Astrocyte of the hippocampus (primary cell): Measurements from ENCODE around the gene LAG3.
A peak's percentile ranks its signal among the peaks of the same experiment; 100 is the strongest.
"Not testable (repeated sequence)": the region's sequence is repeated elsewhere in the genome, so short reads cannot be mapped to it uniquely, and the experiment has no call there.

ENCODE experiments used
- DNase-seq: peaks from one replicate; pipeline ENCODE4 v3.0.0; 2011; ENCODE audit warnings: low read depth, low spot score

Gene LAG3

GRCh38 chr12:6772331-6772695 is at the start of gene LAG3:
Gene LAG3, plus strand, starts transcription at chr12:6772520. Its CDS starts 333 bp downstream, at chr12:6772853.
- no peak for DNase-seq

GRCh38 chr12:6722863-6723262 is 49.5 kb upstream of the LAG3 start:
- no peak for DNase-seq

- peak; percentile 99 for DNase-seq
These were observed 48.5 kb upstream of the LAG3 start, which contains the start of gene COPS7A for GRCh38 chr12:6723607-6724408. Gene COPS7A, plus strand, starts transcription at chr12:6724046. Its CDS starts 611 bp downstream, at chr12:6724657.

GRCh38 chr12:6724409-6724797 is 47.9 kb upstream of the LAG3 start:
- DNase-seq: no peak

GRCh38 chr12:6725350-6725749 is 47.0 kb upstream of the LAG3 start:
- DNase-seq: no peak

GRCh38 chr12:6729186-6729585 is 43.1 kb upstream of the LAG3 start:
- no peak for DNase-seq

DNA sequence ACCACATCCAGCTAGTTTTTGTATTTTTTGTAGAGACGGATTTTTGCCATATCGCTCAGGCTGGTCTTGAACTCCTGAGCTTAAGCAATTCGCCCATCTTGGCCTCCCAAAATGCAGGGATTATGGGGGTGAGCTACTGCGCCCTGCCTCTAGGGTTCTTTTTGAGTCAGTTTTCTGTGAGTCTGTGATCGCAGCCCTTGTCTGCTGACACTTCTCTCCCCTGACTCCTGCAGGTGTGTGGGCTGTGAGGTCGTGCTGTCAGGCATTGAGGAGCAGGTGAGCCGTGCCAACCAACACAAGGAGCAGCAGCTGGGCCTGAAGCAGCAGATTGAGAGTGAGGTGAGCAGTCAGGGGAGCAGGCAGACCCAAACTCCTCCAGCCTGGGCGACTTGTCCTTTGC is 42.2 kb upstream of the LAG3 start:
- DNase-seq: no peak

GRCh38 chr12:6734506-6735387 is 37.6 kb upstream of the LAG3 start:
- DNase-seq: no peak

- peak; percentile 73 for DNase-seq
These were observed 36.7 kb upstream of the LAG3 start for GRCh38 chr12:6735448-6736191.

- DNase-seq: no peak
These were observed 35.6 kb upstream of the LAG3 start for GRCh38 chr12:6736754-6737153.

GRCh38 chr12:6742080-6742479 is 30.2 kb upstream of the LAG3 start:
- not testable (repeated sequence) for DNase-seq

DNA sequence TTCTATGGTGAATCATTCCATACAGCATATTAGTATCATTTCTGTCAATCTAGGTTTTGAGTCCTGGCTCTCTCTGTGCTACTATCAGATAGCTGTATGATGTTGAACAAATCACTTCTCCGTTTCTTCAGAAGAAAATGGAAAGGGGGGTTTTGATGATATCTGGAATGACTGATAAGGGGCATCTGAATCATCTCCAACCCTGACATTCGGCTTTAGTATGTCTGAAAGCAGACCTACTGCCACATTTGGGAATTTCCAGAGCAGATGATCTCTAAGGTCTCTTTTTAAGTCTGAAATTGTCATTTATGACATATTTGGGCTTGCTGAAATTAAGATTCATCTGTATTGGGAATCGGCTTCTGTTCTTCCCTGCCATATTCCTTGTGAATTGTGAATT is 29.5 kb upstream of the LAG3 start:
- DNase-seq: no peak

GRCh38 chr12:6743300-6743699 is 29.0 kb upstream of the LAG3 start:
- not testable (repeated sequence) for DNase-seq

GRCh38 chr12:6745741-6746525 is 26.4 kb upstream of the LAG3 start:
- DNase-seq: no peak

GRCh38 chr12:6747216-6747615 is 25.1 kb upstream of the LAG3 start:
- DNase-seq: no peak

- no peak for DNase-seq
These were observed 23.6 kb upstream of the LAG3 start for GRCh38 chr12:6748761-6749160.

DNA sequence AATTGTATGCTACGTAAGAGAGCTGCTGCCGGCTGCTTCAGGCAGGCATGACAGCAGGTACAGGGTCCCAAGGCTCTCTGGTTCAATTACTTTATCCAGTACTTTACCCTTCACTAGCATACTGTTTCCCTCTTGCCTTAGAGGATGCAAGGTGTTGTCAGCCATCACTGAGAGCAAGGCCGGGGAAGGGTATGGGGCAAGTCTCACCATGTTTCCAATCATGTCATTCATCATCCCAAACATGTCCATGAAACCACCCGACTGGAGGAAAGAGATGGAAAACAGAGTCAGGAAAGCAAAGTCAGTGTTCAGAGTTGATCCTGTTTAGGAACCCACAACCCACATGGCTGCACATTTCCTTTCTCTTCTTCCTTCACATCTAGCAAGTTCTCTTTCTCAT is 21.8 kb upstream of the LAG3 start:
- DNase-seq: no peak

DNA sequence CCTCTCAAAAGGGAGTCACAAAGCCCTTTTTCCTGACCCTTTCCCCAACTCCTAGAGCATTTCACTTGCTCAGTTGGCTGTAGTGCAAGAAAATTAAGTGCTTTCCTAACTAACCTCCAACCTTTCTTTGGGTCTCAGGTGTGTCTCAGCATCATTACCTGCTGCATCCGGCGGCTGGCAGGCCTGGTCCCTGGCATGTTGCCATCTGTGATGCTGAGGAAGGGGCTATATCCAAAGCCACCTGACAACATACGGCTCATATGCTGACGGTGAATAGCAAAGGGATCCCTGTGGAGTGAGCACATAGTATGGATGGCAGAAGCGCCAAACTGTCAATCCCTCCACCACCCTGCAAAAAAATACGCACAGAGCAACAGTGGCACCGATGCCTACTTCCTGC is 20.6 kb upstream of the LAG3 start:
- DNase-seq: no peak

GRCh38 chr12:6752167-6752920 is 20.0 kb upstream of the LAG3 start:
- peak; percentile 65 for DNase-seq
